LNCAP (cell line): ENCODE data around the gene PPP4R1.

ENCODE experiments used
- TF ChIP-seq, protein P1 (sequence below): fragments of 450-650 bp; IDR thresholded peaks from 2 replicates; pipeline ENCODE4 v1.5.1; 2017; ENCODE audit warnings: mild to moderate bottlenecking

PPP4R1 gene

DNA sequence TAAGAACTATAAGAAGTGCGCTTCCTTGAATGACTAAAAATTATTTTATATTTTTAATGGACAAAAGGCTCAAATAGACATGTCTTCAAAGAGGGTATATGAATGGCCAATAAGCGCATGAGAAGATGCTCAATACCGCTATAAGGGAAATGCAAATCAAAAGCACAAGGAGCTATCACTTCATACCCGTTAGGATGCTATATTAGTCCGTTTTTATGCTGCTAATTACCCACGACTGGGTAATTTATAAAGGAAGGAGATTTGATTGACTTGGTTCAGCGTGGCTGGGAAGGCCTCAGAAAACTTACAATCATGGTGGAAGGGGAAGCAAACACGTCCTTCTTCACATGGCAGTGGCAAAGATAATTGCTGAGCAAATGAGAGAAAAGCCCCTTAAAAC, 20.5 kb upstream of the PPP4R1 start:
- TF ChIP-seq, protein P1, sequence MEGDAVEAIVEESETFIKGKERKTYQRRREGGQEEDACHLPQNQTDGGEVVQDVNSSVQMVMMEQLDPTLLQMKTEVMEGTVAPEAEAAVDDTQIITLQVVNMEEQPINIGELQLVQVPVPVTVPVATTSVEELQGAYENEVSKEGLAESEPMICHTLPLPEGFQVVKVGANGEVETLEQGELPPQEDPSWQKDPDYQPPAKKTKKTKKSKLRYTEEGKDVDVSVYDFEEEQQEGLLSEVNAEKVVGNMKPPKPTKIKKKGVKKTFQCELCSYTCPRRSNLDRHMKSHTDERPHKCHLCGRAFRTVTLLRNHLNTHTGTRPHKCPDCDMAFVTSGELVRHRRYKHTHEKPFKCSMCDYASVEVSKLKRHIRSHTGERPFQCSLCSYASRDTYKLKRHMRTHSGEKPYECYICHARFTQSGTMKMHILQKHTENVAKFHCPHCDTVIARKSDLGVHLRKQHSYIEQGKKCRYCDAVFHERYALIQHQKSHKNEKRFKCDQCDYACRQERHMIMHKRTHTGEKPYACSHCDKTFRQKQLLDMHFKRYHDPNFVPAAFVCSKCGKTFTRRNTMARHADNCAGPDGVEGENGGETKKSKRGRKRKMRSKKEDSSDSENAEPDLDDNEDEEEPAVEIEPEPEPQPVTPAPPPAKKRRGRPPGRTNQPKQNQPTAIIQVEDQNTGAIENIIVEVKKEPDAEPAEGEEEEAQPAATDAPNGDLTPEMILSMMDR = no peak

DNA sequence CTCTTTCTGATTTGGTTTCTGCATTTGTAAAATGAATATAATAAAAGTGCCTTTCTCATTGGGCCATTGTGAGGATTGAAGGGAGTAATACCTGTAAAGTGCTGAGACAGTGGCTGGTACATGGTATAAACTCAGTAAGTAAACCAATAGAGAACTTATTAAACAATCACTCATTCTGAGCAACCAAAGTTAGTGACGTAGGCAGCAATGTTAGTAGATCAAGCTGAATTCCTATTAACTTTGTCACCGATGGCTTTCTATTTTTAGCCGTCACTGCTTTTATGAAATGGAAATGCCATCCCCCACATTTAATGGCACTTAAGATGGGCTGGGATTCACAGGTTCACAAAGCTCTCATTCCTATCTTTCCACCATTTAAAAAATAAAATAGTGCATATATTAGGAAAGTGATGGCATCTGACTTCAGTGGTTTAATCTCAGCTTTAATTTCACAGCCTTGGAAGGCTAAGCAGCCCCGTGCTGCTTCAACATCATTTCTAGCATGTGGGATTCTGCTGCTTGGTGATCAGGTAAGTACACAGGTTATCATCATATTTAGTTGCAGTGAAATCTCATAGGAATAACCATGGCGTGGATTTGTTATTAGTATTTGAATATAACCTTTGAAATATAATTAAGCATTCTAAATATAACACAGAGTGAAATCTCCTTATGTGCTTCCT, 17.6 kb upstream of the PPP4R1 start:
- TF ChIP-seq, protein P1 = no peak

DNA sequence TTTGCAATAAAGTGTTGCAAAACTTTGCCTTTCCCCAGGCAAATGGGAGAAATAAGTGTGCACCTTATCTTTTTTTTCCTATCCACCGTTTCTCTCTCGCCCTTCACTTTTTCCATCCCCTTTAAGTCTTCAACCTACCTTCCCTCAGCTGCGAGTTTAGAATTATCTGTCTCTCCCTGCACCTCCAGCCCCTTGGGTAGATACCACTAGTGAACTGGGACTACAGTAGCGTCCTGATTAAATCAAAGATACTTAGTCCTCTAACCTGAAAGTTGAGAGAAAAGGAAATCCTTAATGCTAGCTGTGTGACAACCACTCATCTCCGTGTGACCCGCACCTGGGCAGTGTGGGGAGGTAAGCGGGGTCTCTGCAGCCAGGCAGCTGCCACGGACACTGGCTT, 16.1 kb upstream of the PPP4R1 start:
- TF ChIP-seq, protein P1 = no peak

DNA sequence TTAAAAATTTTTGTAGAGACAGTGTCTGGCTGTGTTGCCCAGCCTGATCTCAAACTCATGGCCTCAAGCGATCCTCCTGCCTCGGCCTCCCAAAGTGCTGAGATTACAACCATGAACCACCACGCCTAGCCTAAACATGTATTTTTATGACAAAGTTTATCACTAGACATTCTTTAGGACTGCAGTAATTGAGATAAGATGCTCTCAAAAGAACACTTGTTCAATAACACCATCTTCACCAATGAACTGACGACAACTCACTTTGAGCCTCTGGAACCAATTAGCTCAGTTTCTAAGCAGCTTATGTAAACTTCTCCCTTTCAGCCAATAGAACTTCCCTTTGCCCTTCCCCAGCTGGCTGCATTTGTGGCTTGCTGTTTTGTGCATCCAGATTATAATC, 15.3 kb upstream of the PPP4R1 start:
- TF ChIP-seq, protein P1 = no peak

DNA sequence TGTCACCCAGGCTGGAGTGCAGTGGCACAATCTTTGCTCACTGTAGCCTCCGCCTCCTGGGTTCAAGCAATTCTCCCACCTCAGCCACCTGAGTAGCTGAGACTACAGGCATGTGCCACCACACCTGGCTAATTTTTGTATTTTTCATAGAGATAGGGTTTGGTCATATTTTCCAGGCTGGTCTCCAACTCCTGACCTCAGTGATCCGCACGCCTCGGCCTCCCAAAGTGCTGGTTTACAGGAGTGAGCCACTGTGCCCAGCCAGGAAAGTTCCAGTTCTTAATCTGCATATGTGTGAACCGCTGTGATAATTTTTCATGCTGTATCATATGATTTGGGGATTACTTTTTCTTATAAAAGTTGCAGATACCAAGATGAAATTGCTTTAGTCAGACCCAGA, 14.6 kb upstream of the PPP4R1 start:
- TF ChIP-seq, protein P1 = no peak

DNA sequence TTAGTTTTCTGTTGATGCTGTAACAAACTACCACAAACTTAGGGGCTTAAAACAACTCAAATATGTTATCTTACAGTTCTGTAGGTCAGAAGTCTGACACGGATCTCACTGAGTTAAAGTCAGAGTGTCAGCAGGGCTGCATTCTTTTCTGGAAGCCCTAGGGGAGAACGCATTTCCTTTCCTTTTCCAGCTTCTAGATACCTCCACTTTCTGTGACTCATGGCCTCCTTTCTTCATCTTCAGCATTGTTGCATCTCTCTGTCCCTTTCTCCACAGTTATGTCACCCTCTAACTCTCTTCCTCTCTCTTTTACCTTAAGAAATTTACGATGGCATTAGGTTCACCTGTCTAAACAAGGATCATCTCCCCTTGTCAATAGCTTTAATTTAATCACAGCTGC, 13.3 kb upstream of the PPP4R1 start:
- TF ChIP-seq, protein P1 = no peak

DNA sequence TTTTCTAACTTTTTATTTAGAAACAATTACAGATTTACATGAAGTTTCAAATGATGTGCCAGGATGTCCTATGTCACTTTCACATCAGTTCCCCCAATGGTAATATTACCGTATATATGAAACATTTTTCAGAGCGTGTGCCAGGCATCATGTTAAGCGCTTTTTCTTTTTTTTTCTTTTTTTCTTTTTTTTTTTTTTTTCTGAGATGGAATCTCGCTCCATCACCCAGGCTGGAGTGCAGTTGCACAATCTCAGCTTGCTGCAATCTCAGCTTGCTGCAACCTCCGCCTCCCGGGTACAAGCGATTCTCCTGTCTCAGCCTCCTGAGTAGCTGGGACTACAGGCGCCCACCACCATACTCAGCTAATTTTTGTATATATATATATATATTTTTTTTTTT, 5.6 kb upstream of the PPP4R1 start:
- TF ChIP-seq, protein P1 = no peak

DNA sequence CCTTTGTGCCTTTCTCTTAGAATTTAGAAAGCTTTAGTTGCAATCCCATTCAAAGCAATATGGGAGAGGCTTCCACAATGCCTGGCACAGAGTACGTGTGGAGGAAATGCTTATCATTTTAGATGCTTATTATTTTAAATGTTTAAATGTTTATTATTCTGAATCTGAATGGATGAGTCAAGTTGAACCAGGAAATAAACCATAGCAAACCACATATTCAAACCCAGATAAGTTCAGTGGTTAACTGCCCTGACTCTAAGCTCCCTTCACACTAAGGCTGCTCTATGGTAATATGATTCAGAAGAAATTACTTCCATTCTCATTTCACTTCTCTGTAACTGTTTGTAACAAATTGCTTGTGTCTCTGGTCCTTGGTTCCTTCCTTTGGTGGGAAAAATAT, 5.2 kb upstream of the PPP4R1 start:
- TF ChIP-seq, protein P1 = no peak
